Pancreas (tissue), 10 donors: ENCODE data around the gene SYNJ1. TPM values are rescaled to one million over a fixed set of nuclear protein-coding genes. Genes with fewer than 3 reads are reported as not detected.
A peak's percentile ranks its signal among the peaks of the same experiment; 100 is the strongest.

Source experiments
- ATAC-seq, 4 donors: fragments of 200-7000 bp; cut with Tn5 transposase; one replicate each; pipeline versions ENCODE4 v1.8.0 to v1.9.1; 2020; ENCODE audit warnings: mild to moderate bottlenecking in 4 of 4, moderate library complexity in 4 of 4
- DNase-seq, 6 donors: peaks; one replicate each; pipeline ENCODE4 v3.0.0-alpha.2; 2020
- FAIRE-seq: peaks from 2 replicates; lab custom pipeline; 2012; peaks lifted over from hg19 to GRCh38; lab: Jason Lieb, UNC
- H3K27ac ChIP-seq, 4 donors: fragments of 200-600 bp; sonication (generic); 1 replicate in 3 of 4; 2 replicates in 1 of 4; pipeline versions ENCODE4 v1.5.0 to v1.8.0; 2020
- H3K27me3 ChIP-seq, 4 donors: fragments of 200-600 bp; one replicate each; pipeline ENCODE4 v1.8.0; 2021
- H3K36me3 ChIP-seq, 3 donors: fragments of 200-600 bp; sonication (generic) in 1 of 3; one replicate each; pipeline versions ENCODE4 v1.5.0 to v1.8.0; 2020 to 2021
- H3K4me1 ChIP-seq, 3 donors: fragments of 200-600 bp; one replicate each; pipeline ENCODE4 v1.8.0; 2021
- H3K4me3 ChIP-seq, 4 donors: fragments of 200-600 bp; sonication (generic) in 2 of 4; one replicate each; pipeline versions ENCODE4 v1.5.0 to v1.8.0; 2020 to 2021
- H3K9me3 ChIP-seq, 4 donors: fragments of 200-600 bp; one replicate each; pipeline ENCODE4 v1.8.0; 2021
- CTCF ChIP-seq, 4 donors: fragments of 200-600 bp; sonication (generic) in 3 of 4; IDR thresholded peaks; one replicate each; pipeline versions ENCODE4 v1.5.0 to v1.8.0; 2021; ENCODE audit warnings: antibody characterized with exemption in 4 of 4
- WGBS, 2 donors: extraction: QIAGEN DNeasy Blood & Tissue Kit; methylation state at CpG; one replicate each; pipeline ENCODE4 v1.1.7; 2013; 5-methylcytosine and 5-hydroxymethylcytosine counted together
- intact Hi-C, 3 donors: fragments of 100-400 bp; cut with DNase I; formaldehyde crosslinking; loops; one replicate each; pipeline versions ENCODE4 v1.11.1 to v1.14.2; 2022
- polyA plus RNA-seq, 2 donors: library from polyadenylated mRNA; stranded (reverse); fragments of 200-250 nt; gene quantifications; one replicate each; pipeline ENCODE4 v1.2.3, GENCODE V29; 2013
- total RNA-seq, 6 donors: library from RNA; stranded (reverse); fragmentation: NEBNext Ultra II Directional in 4 of 6; extraction: Animal tissue kit (Norgen Biotek cat#: 25700) in 4 of 6; gene quantifications; one replicate each; pipeline versions ENCODE4 v1.2.1 to v1.2.4, GENCODE V29; 2021 to 2023
- donor health status: healthy with polysubstance abuse.
- donor health status: DM: no; HTN: no; CAD: no; lungs with moderate emphysema.
- donor health status: DM: no; HTN: no; CAD: no.
- donor health status: control.
- donor health status: control.
- donor health status: Bipolar disorder and iron deficiency.
- donor health status: DM: yes; HTN: yes; CAD: no.
- donor health status: DM: no; HTN: no; CAD: no.
- donor health status: DM: no; HTN: no; CAD: no.
- donor health status: DM: yes; HTN: yes; CAD: no.

SYNJ1 gene
- total and polyA plus RNA-seq, 8 donors, result 3.5 to 9.9 (median 4.9) TPM

- peak overlapping the region; percentile 54 to 90 (median 72) for H3K27ac ChIP-seq
- H3K4me3 ChIP-seq, result peak overlapping the region; percentile 31 to 82 (median 55)
- intact Hi-C loops, result loop anchor here in 1 of 3 donors (10.0 kb wide), 1 partner anchor 52 kb away; no protein-coding TSS in a partner anchor
- H3K9me3 ChIP-seq, result no peaks in the 10 kb centered on the region
- FAIRE-seq, result no peak
- H3K36me3 ChIP-seq, result no peaks in the 10 kb centered on the region
- H3K27me3 ChIP-seq, result no peaks in the 10 kb centered on the region
- peaks cover 3 to 25% (median 22%) of the 10 kb centered on the region in 3 donors for H3K4me1 ChIP-seq
- TF ChIP-seq CTCF (IDR thresholded peaks at IDR 0.05), result no peak
- WGBS, 2 donors, result 8% methylated on average over 13 of the region's 13 CpGs
- DNase-seq, result peak in 3 of 6 donors; percentile 16 to 38 (median 29)
- peak; percentile 22 to 55 (median 36) for ATAC-seq
Observed at GRCh38 chr21:32772281-32773047, 44.7 kb upstream of the SYNJ1 start.

DNA sequence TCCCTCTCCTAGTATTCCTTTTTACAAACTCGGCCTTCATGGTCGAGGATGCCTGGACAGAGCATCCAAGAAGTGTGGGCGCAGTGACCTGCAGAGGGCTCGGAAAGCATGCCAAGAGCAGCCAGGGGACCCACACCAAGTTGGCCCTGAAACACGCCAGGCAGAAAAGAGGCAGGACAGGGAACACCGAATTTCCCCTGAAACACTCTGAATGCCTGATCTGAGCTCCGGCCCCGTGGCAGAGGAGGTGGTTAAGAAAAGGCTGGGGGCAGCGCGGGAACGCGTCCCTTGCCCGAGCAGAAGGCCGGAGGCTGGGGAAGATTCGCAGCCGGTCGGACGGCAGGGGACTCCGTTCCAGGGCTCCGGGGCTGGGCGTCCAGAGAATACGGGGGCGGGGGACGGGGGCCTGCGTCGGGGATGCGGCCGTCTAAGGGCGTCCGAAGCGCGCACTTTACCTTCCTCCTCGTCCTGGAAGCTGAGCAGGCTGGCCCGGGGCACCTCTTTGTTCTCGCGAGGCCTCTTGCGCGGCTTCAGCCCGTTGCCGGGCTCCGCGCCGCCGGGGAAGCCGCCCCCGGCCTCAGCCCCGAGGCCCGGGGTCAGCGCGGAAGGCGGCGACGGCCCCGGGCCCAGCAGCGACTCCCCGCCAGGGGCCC, 43.2 kb upstream of the SYNJ1 start:
- H3K4me1 ChIP-seq, result peaks cover 3 to 25% (median 22%) of the 10 kb centered on the region in 3 donors
- ATAC-seq (peak; percentile 56 to 68 (median 62)), FAIRE-seq (no peak), DNase-seq (peak; percentile 51 to 85 (median 63))
- H3K36me3 ChIP-seq, result no peaks in the 10 kb centered on the region
- H3K27me3 ChIP-seq, result no peaks in the 10 kb centered on the region
- peak overlapping the region; percentile 79 to 90 (median 86) for H3K27ac ChIP-seq
- 0 to 1% methylated on average over 44 to 56 of the region's 56 CpGs for WGBS, 2 donors
- peak overlapping the region; percentile 68 to 82 (median 76) for H3K4me3 ChIP-seq
- intact Hi-C loops, result loop anchor here in 1 of 3 donors (10.0 kb wide), 1 partner anchor 54 kb away; no protein-coding TSS in a partner anchor
- no peak for TF ChIP-seq CTCF (IDR thresholded peaks at IDR 0.05)
- H3K9me3 ChIP-seq, result no peaks in the 10 kb centered on the region

DNA sequence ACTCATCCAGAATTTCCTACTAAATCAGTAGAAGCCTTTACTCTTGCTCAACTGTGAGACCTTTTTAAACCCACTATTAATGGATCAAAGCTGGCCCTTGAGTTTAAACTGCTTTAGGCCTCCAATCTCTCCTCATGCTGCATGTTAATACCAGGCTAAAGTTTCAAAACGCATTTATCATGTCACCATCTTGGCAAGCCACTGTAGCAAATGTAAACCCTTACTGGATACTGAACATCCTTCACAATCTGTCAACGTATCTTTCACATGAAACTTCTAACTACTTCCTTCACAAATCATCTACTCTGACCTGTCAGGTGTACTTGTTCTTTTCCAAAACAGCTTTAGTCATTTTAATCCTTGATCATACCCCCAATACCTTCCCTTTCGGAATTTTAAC, 40.7 kb upstream of the SYNJ1 start:
- peaks cover 3 to 25% (median 22%) of the 10 kb centered on the region in 3 donors for H3K4me1 ChIP-seq
- no peak for ATAC-seq
- DNase-seq, result no peak
- no peak overlapping the region for H3K4me3 ChIP-seq
- TF ChIP-seq CTCF (IDR thresholded peaks at IDR 0.05), result no peak
- H3K9me3 ChIP-seq, result no peaks in the 10 kb centered on the region
- H3K27me3 ChIP-seq, result no peaks in the 10 kb centered on the region
- no peak for FAIRE-seq
- intact Hi-C loops, result no loop called here
- WGBS, 2 donors, result 55 to 59% methylated on average over 3 of the region's 3 CpGs
- H3K27ac ChIP-seq, result no peak overlapping the region
- H3K36me3 ChIP-seq, result peaks cover 0 to 6% (median 1%) of the 10 kb centered on the region in 3 donors

DNA sequence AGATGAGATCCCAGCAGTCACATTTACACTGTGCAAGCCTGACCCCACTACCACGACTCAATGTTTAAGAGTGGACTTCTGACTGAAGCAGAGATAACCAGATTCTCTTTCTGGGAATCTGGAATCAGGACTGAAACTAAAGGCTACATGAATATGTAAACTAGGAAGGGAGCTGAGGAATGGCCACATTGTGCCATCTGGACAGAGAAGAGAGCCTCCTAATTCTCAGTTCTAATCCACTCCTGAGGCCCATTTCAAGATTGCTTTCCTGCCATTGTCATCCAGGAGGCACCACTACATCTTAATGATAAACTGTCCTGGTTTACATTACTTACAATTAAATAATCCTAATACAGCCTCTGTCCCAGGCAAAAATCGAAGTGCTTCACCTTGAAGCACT, 37.2 kb upstream of the SYNJ1 start:
- DNase-seq, result no peak
- ATAC-seq, result no peak
- intact Hi-C loops, result no loop called here
- no peak for TF ChIP-seq CTCF (IDR thresholded peaks at IDR 0.05)
- Histone ChIP-seq H3K27me3 (no peaks in the 10 kb centered on the region), H3K36me3 (peaks cover 0 to 15% (median 7%) of the 10 kb centered on the region in 3 donors), H3K4me1 (peaks cover 0 to 18% (median 14%) of the 10 kb centered on the region in 3 donors), H3K9me3 (no peaks in the 10 kb centered on the region), H3K27ac (no peak overlapping the region), H3K4me3 (no peak overlapping the region)
- WGBS, 2 donors, result 55 to 58% methylated on average over 2 of the region's 2 CpGs
- no peak for FAIRE-seq
